OCI-LY3 (cell line): ENCODE results near the gene GRAP.
"Not testable (repeated sequence)": the region's sequence is repeated elsewhere in the genome, so short reads cannot be mapped to it uniquely, and the experiment has no call there.

Source experiments
- CTCF ChIP-seq: fragments of 200-600, 300-600 bp; sonication (generic); IDR thresholded peaks from 2 replicates; pipeline ENCODE4 v1.5.1; 2014; ENCODE audit warnings: antibody characterized with exemption, low read length, low read depth
- EZH2phosphoT487 ChIP-seq: fragments of 200-600 bp; shearing (Covaris generic); IDR thresholded peaks from 2 replicates; pipeline ENCODE4 v1.6.1; 2018; ENCODE audit warnings: antibody characterized with exemption, mixed run types, low read depth

- TF ChIP-seq CTCF, EZH2phosphoT487: not testable (repeated sequence)
These were observed 23.8 kb upstream of the GRAP start for GRCh38 chr17:19070318-19071168.
